ENCODE data around the gene PTER.

The PTER gene

DNA sequence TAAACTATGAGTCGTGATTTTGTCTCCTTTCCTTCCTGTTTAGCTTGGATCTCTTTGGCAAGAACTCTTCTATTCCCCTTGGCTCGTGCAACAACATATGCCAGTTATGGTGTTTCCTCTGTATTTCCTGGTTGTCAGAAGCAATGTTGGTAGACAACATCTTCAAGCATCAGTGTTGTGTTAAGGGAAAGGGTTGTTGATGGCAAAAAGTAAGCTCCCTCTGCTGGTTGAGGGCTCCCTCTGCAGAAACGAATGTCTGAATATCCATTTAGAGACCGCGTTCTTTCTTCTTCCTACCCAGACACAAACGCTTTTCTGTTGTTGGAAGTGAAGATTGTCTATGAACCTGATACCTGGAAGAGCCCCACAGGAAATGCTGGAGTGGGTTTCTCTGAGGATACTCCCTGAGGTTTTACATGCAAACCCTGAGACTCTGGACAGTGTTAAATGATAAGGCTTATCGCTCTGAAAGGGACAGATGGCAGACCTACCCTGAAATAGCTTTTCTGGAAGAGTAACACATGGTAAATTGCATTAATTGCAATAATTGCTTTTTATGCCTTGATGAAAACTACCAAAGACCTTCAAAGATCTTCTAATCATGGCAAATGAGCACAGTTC, 108.4 kb downstream of the PTER start:
- FAIRE-seq = no peak

DNA sequence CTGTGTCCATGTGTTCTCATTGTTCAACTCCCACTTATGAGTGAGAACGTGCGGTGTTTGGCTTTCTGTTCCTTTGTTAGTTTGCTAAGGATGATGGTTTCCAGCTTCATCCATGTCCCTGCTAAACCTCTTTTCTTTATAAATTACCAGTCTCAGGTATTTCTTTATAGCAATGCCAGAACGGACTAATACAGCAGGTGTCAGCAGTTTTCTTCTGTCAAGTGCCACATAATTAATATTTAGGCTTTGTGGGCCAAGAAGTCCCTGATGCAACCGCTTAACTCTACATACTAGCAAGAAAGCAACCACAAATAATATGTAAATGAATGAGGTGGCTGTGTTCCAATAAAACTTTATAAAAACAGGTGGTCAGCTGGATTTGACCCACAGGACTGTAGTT, 111.2 kb downstream of the PTER start:
- FAIRE-seq = no peak

DNA sequence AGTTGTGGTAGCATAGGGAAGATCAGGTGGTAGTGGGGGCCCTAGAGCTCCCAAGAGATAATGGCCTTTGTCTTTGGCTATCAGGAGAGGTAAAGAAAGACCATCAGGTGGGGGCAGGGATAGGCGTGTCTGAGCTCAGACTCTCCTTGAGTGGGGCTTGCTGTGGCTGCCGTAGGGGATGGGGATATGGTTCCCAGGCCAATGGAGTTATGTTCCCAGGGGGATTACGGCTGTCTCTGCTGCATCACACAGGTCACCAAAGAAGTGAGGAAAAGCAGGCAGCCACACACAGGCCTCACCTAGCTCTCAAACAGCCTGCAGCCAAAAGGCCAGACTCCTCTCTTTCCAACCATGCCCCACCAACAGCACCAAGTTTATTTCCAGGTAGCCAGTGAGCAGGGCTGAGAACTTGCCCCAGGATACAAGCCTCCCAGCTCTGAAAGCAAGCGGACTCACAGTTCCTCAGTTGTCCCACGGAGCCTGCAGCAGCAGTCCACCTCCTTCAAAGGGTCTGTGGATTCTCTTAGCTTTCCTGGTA, 122.5 kb downstream of the PTER start:
- FAIRE-seq = no peak

DNA sequence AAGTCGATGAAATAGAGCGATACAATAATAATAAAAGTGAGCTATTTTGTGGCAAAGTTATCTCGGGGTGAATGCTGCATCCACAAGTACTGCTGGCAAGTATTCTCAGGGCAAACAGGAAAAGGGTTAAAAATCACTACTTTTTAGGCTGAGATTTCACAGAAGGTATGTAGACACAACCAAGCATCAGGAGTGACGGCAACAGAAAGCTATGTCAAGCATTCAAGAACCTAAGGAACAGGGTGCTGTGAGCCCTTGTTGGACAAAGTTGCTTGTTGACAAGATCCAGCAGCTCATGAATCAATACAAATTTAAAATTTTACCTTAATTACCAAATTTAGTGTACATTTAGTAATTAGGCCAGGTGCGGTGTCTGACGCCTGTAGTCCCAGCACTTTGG, 126.1 kb downstream of the PTER start:
- FAIRE-seq = no peak

All from endometrium (tissue), 2 donors.